ENCODE results near the gene EVX2. TPM values are rescaled to one million over a fixed set of nuclear protein-coding genes. Genes with fewer than 3 reads are reported as not detected.
A peak's percentile ranks its signal among the peaks of the same experiment; 100 is the strongest.

EVX2 gene
- total RNA-seq, 4 donors from 2014 or later = 0.28 TPM; not detected in 3

DNA sequence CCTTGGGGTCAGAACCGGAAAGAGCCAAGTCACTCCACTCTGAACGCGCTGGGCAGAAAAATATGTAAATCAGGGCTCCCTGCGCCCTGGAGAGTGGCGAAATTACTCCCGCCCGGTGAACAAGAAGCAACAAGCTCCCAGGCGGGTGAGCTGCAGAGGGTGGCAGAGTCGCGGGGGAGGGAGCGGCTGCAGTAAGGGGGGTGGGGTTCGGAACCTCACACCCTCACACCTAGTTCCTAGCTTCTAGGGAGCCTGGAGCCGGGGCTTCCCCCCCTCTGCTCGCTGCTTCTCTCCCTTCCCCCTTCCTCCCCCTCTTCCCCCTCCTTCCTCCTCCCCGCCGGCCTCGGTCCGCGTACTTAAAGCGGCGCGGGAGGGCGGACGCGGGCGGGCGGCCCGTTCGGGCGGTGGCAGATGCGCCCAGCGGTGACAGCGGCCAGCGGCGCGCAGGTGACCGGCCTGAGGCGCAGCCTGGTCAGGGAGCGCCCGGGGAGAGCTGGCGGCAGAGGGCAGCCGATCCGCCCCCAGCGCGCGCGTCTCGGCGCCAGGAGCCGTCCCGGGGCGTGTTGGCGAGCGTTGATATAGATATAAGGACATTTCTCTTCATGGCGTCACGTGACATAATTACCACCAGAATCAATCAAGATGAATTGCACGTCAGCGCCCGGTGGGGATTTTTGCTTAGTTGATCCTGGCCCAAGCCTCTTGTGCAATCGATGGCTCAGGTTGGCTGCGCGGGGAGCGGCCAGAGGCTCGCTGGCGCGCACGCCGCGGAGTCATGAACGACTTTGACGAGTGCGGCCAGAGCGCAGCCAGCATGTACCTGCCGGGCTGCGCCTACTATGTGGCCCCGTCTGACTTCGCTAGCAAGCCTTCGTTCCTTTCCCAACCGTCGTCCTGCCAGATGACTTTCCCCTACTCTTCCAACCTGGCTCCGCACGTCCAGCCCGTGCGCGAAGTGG lies 23.1 kb upstream of the EVX2 start, which contains the start of gene HOXD11:
Gene HOXD11 (plus strand): TSS at position 700 of the 959 bp plus-strand sequence. CDS start 76 bp downstream, at position 776.
- peaks cover 0 to 8% of the 10 kb centered on the region in 2 donors for H3K4me1 ChIP-seq
- TF ChIP-seq, protein P1, sequence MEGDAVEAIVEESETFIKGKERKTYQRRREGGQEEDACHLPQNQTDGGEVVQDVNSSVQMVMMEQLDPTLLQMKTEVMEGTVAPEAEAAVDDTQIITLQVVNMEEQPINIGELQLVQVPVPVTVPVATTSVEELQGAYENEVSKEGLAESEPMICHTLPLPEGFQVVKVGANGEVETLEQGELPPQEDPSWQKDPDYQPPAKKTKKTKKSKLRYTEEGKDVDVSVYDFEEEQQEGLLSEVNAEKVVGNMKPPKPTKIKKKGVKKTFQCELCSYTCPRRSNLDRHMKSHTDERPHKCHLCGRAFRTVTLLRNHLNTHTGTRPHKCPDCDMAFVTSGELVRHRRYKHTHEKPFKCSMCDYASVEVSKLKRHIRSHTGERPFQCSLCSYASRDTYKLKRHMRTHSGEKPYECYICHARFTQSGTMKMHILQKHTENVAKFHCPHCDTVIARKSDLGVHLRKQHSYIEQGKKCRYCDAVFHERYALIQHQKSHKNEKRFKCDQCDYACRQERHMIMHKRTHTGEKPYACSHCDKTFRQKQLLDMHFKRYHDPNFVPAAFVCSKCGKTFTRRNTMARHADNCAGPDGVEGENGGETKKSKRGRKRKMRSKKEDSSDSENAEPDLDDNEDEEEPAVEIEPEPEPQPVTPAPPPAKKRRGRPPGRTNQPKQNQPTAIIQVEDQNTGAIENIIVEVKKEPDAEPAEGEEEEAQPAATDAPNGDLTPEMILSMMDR (IDR thresholded peaks at IDR 0.05) = no peak
- TF ChIP-seq POLR2A (IDR thresholded peaks at IDR 0.05) = peak in 1 of 2 donors; percentile 56
- H3K36me3 ChIP-seq = no peaks in the 10 kb centered on the region
- intact Hi-C loops (cut with DNase I; ENCODE audit: low total_unique reads) = no loop called here
- H3K27ac ChIP-seq = peak within 1 kb of the TSS; percentile 98 to 99
- peaks cover 0 to 3% of the 10 kb centered on the region in 2 donors for H3K27me3 ChIP-seq
- H3K4me3 ChIP-seq = peak within 1 kb of the TSS; percentile 44 to 51
- peak; percentile 80 to 88 for DNase-seq
- H3K9me3 ChIP-seq = no peaks in the 10 kb centered on the region

DNA sequence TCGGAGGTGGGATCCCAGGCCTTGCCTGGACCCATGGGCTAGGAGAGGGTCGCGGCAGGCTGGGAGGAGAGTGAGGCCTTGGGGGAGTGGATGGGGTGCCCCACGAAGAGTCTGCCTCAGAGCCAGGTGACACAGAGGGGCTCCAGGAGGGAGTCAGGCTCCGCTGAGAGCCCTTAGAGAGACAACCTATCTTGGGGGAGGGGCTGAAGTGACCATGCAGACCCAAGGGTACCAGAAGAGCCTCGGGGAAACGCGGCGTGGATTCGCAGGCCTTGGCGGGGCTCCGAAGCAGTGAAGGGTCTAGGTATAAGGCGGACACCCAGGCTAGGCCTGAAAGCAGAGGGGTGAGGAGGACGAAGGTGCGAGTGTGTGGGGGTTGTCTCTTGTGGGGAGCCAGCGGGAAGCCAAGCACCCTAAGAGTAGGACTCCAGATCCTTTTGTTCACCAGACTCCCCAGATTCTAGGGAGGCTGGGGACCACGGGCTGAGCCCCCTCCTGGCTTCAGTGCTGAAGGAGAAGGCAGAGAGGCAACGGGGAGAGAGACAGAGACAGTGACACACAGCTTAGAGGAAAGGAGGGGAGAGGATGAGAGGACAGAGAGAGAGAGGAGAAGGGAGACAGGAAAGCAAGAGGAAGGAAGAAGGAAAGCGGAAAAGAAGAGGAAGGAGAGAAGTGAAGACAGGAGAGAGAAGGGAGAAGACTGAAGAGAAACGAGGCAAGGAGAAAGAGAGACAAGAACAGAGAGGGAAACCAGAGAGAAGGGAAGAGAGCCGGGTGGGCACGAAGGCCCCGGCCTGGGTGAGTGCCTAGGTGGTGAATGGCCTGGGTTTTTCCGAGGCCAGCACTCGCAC lies 22.2 kb upstream of the EVX2 start:
- intact Hi-C loops (cut with DNase I; ENCODE audit: low total_unique reads) = no loop called here
- Histone ChIP-seq H3K36me3 (no peaks in the 10 kb centered on the region), H3K4me1 (peaks cover 0 to 8% of the 10 kb centered on the region in 2 donors), H3K27ac (peak overlapping the region; percentile 98 to 99), H3K9me3 (no peaks in the 10 kb centered on the region), H3K4me3 (peak overlapping the region; percentile 42 to 48), H3K27me3 (peaks cover 0 to 3% of the 10 kb centered on the region in 2 donors)
- DNase-seq = peak in 1 of 2 donors; percentile 50
- no peak for TF ChIP-seq POLR2A (IDR thresholded peaks at IDR 0.05)
- TF ChIP-seq, protein P1 (IDR thresholded peaks at IDR 0.05) = no peak

DNA sequence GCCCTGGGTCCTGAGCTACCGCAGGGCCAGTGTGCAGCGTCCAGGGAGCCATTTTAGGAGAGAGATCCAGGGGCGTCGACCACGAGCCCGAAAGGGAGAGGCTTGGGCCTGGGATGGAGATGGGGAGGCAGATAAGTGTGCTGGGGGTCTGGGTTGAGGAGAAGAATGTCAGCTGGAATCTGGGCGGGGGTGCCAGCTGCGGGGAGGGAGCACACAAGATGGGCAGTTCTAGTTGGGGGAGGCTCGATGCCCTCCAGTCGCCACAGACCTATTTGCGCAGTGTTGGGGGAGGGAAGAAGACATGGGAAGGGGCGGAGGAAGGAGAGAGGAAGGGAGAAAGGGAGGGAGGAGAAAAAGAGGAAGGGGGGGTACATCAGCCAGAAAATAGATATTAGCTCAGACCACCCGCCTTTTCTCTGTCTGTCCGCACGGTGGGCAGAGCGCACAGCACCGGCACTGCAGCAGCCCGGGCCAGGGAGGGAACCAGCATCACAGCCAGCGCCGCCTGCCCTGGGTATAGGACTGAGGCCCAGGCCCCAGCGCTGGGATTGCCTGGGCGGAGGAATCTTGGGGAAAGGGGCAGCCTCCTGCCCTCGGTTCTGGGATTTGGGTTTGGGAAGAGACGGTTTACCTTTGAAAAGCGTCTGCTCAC lies 21.4 kb upstream of the EVX2 start:
- Histone ChIP-seq H3K4me3 (peak overlapping the region; percentile 12 to 32), H3K27ac (peak overlapping the region; percentile 98 to 99), H3K36me3 (no peaks in the 10 kb centered on the region), H3K27me3 (peaks cover 4 to 6% of the 10 kb centered on the region in 2 donors), H3K9me3 (no peaks in the 10 kb centered on the region), H3K4me1 (peaks cover 0 to 10% of the 10 kb centered on the region in 2 donors)
- intact Hi-C loops (cut with DNase I; ENCODE audit: low total_unique reads) = no loop called here
- peak in 1 of 2 donors; percentile 64 for DNase-seq
- TF ChIP-seq, protein P1 (IDR thresholded peaks at IDR 0.05) = no peak
- peak in 1 of 2 donors; percentile 11 for TF ChIP-seq POLR2A (IDR thresholded peaks at IDR 0.05)

DNA sequence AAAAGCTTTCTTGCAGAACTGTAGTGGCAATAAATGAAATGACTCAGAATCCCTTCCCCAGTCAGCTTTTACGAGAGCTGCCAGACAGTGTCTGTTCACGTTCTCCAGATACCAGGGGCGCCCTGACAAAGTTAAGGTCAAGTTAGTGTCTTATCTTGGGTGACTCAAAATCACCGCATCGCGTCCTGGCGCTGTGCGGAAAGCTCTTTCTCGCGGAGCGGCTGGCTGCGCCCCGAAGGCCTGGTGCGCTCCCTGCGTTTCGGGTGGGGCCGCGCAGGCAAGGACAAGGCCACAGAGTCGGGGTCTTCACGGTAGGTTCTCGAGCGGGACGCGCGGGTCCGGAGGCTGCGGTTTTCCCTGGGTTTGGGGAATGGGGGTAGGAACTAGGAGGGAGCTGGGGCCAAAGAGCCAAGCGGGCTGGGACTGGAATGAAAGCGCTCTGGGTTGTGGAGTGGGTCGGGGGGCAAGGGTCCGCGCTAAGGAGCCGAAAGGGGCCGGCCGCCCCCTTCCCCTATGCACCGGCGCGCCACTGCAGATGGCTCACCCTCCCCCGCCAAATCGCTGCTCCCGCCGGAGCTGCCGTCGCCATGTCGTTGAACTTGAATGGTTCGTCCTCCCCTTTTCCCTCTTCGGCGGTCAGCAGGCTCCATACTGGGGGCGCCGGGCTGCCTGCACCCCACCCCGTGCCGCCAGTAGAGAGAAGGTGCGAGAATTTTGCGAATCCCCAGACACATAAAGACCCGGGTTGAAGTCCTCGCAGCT lies 20.7 kb upstream of the EVX2 start:
- peak; percentile 60 to 84 for DNase-seq
- Histone ChIP-seq H3K4me1 (peaks cover 0 to 15% of the 10 kb centered on the region in 2 donors), H3K36me3 (no peaks in the 10 kb centered on the region), H3K9me3 (no peaks in the 10 kb centered on the region), H3K4me3 (peak overlapping the region; percentile 12 to 32), H3K27me3 (peaks cover 7 to 12% of the 10 kb centered on the region in 2 donors), H3K27ac (peak overlapping the region; percentile 98 to 99)
- intact Hi-C loops (cut with DNase I; ENCODE audit: low total_unique reads) = no loop called here
- TF ChIP-seq, protein P1 (IDR thresholded peaks at IDR 0.05) = peak in 1 of 4 experiments; percentile 3
- TF ChIP-seq POLR2A (IDR thresholded peaks at IDR 0.05) = peak in 1 of 2 donors; percentile 16

Measured in uterus (tissue), 4 donors.